Measurements from ENCODE around the gene FOXC2.

DNA sequence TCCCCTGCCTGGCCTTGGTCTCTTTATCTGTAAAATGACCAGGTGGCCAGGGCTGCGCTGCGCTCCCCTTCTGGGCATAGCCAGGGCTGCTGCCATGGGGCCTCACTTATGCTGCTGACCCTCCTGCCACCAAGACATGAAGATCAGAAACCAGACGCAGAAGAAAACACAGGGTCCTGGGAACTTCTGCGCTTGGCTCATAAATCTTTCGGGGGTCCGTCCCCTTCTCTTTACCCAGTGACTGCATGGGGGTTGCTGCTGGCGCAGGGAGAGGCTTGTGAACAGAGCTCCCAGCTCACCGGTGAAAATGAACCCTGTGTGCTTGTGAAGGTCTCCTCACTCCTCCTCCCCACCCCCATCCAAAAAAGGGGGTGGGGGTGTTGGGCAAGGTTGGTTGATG lies 6.0 kb downstream of the FOXC2 start:
- TF ChIP-seq, protein P1, sequence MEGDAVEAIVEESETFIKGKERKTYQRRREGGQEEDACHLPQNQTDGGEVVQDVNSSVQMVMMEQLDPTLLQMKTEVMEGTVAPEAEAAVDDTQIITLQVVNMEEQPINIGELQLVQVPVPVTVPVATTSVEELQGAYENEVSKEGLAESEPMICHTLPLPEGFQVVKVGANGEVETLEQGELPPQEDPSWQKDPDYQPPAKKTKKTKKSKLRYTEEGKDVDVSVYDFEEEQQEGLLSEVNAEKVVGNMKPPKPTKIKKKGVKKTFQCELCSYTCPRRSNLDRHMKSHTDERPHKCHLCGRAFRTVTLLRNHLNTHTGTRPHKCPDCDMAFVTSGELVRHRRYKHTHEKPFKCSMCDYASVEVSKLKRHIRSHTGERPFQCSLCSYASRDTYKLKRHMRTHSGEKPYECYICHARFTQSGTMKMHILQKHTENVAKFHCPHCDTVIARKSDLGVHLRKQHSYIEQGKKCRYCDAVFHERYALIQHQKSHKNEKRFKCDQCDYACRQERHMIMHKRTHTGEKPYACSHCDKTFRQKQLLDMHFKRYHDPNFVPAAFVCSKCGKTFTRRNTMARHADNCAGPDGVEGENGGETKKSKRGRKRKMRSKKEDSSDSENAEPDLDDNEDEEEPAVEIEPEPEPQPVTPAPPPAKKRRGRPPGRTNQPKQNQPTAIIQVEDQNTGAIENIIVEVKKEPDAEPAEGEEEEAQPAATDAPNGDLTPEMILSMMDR (conservative IDR thresholded peaks at IDR 0.05 in 1 of 2, IDR thresholded peaks at IDR 0.05 in 1 of 2; ENCODE audit: extremely low read depth in 1 of 2, insufficient read depth in 1 of 2, low read depth in 1 of 2, low read length in 2 of 2) = no peak
- TF ChIP-seq EZH2 (IDR thresholded peaks at IDR 0.05; ENCODE audit: borderline replicate concordance, low read length) = no peak
